Astrocyte of the spinal cord (primary cell): Measurements from ENCODE around the gene ALOX5AP.
A peak's percentile ranks its signal among the peaks of the same experiment; 100 is the strongest.

Experiments used
- DNase-seq: peaks from one replicate; pipeline ENCODE4 v3.0.0; 2011; ENCODE audit warnings: low read depth, low spot score
- H3K4me3 ChIP-seq: 2 replicates; pipeline ENCODE4 v1.5.1; 2011; ENCODE audit warnings: low read depth, mild to moderate bottlenecking, low read length, moderate library complexity
- in situ Hi-C: cut with HindIII; loops from 2 replicates; pipeline ENCODE4 v1.10.0; 2017; ENCODE audit warnings: low sequenced_read_pairs
- TF ChIP-seq, protein P1 (sequence below): IDR thresholded peaks from 2 replicates; pipeline ENCODE4 v1.5.1; 2012; ENCODE audit warnings: low read depth, mild to moderate bottlenecking, low read length, inconsistent platforms

Gene ALOX5AP

DNA sequence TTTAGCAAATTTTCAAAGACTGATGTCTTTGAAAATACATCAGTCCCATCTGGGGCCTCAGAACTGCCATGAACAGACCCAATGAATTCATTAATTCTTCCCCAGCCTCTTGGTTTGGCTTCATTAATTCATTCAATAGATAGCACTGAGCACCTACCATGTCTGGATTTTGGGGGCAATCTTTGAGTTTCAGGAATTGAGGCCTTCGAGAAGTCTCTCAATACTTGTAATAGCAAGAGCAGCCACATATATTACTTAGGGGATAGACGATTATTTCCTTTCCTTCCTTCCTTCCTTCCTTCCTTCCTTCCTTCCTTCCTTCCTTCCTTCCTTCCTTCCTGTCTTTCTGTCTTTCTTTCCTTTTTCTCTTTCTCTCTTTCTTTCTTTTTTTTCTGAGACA is 64.8 kb downstream of the ALOX5AP start:
- in situ Hi-C loops = no loop called here
- no peak for DNase-seq
- no peak overlapping the region for H3K4me3 ChIP-seq
- TF ChIP-seq, protein P1, sequence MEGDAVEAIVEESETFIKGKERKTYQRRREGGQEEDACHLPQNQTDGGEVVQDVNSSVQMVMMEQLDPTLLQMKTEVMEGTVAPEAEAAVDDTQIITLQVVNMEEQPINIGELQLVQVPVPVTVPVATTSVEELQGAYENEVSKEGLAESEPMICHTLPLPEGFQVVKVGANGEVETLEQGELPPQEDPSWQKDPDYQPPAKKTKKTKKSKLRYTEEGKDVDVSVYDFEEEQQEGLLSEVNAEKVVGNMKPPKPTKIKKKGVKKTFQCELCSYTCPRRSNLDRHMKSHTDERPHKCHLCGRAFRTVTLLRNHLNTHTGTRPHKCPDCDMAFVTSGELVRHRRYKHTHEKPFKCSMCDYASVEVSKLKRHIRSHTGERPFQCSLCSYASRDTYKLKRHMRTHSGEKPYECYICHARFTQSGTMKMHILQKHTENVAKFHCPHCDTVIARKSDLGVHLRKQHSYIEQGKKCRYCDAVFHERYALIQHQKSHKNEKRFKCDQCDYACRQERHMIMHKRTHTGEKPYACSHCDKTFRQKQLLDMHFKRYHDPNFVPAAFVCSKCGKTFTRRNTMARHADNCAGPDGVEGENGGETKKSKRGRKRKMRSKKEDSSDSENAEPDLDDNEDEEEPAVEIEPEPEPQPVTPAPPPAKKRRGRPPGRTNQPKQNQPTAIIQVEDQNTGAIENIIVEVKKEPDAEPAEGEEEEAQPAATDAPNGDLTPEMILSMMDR = no peak

- H3K4me3 ChIP-seq = no peak overlapping the region
- in situ Hi-C loops = no loop called here
- no peak for DNase-seq
- TF ChIP-seq, protein P1 = no peak
Measured at GRCh38 chr13:30802501-30802900, 67.2 kb downstream of the ALOX5AP start.

DNA sequence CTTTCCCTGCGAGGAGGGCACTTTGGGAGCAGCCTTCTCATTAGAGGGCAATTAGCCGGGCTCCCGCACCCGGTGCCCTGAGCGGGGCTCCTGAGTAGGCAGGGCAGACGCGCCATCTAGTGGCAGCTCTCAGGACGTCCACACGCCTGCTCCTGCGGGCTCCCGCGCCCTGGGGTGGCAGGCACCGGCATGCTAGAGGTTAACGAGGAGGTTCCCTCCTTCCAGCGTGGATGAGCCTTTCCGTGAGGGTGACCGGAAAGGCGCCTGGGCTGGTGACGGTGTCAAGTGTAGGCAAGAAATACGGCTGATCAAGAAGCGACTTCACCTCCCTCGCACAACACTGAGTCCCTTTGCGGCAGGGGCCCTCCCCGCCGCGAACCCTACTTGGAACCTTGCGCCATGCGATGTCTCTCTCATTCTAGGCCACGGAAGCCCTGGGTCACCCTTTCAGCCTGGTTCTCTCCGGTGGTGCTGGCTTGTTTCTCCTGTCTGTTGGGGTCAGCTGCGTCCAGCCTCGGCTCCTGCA is 67.7 kb downstream of the ALOX5AP start:
- H3K4me3 ChIP-seq = no peak overlapping the region
- TF ChIP-seq, protein P1 = peak; percentile 84
- peak; percentile 71 for DNase-seq
- in situ Hi-C loops = no loop called here

DNA sequence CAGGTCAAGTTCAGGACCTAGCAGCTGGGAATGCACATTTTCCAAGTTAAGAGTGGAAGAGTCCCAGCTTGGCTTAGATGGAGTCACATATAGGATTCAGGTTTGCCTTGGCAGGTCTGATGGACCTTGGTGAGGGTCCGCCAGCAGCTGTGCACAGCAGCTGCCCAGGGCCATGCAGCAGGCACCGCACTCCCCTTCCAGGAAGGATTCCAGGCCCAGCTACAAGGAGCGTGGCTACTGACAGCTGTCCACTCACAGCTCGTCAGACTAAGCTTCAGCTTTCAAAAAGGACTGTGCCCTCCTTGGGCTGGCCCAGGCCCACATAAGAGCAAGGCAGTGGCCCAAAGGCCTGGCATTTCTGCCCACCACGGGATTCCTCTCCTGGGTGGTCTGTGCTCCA is 68.4 kb downstream of the ALOX5AP start:
- in situ Hi-C loops = no loop called here
- DNase-seq = no peak

GRCh38 chr13:30804474-30804873 is 69.1 kb downstream of the ALOX5AP start:
- TF ChIP-seq, protein P1 = peak; percentile 38
- in situ Hi-C loops = no loop called here
- DNase-seq = no peak
- H3K4me3 ChIP-seq = no peak overlapping the region

More for the DNA sequence above, 68.4 kb downstream of the ALOX5AP start:
- TF ChIP-seq, protein P1 = no peak
- H3K4me3 ChIP-seq = no peak overlapping the region

GRCh38 chr13:30805132-30805537 is 69.8 kb downstream of the ALOX5AP start:
- no peak for DNase-seq
- in situ Hi-C loops = no loop called here
- TF ChIP-seq, protein P1 = no peak
- H3K4me3 ChIP-seq = no peak overlapping the region

DNA sequence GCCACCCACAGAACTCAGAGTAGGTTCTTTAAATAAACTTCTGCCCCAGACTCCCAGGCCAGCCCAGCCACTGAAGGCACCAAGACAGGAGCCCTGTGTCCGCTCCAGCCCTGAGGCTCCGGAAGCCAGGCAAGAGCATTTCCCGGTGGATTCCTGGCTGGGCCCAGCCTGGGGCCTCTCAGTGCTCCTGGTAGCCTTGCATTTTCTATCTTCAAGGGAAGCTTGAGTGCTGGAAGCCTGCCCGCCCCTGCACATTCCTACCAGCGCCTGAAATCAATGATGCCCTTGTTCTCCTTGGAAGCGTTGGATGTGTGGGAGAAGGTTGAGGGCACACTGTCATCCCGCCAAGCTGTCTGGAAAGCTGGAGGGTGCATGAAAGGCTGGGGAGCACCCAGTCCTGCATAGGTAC is 70.3 kb downstream of the ALOX5AP start:
- TF ChIP-seq, protein P1 = no peak
- in situ Hi-C loops = no loop called here
- H3K4me3 ChIP-seq = no peak overlapping the region
- peak; percentile 38 for DNase-seq
